ENCODE data around the gene SUCLG2. TPM values are rescaled to one million over a fixed set of nuclear protein-coding genes. Genes with fewer than 3 reads are reported as not detected.

The SUCLG2 gene
- polyA plus RNA-seq, 1 experiment = 21.3 TPM

- Histone ChIP-seq H3K4me3 (ENCODE audit: low read depth, low read length) (no peak overlapping the region), H3K27me3 (ENCODE audit: control insufficient read depth, insufficient read depth, low read length) (no peaks in the 10 kb centered on the region), H3K36me3 (ENCODE audit: control insufficient read depth, insufficient read depth, low read length) (no peaks in the 10 kb centered on the region)
- no peak for DNase-seq (ENCODE audit: low read depth)
- CTCF ChIA-PET = no interaction called here
- POLR2A ChIA-PET = no interaction called here
- TF ChIP-seq, protein P1, sequence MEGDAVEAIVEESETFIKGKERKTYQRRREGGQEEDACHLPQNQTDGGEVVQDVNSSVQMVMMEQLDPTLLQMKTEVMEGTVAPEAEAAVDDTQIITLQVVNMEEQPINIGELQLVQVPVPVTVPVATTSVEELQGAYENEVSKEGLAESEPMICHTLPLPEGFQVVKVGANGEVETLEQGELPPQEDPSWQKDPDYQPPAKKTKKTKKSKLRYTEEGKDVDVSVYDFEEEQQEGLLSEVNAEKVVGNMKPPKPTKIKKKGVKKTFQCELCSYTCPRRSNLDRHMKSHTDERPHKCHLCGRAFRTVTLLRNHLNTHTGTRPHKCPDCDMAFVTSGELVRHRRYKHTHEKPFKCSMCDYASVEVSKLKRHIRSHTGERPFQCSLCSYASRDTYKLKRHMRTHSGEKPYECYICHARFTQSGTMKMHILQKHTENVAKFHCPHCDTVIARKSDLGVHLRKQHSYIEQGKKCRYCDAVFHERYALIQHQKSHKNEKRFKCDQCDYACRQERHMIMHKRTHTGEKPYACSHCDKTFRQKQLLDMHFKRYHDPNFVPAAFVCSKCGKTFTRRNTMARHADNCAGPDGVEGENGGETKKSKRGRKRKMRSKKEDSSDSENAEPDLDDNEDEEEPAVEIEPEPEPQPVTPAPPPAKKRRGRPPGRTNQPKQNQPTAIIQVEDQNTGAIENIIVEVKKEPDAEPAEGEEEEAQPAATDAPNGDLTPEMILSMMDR (IDR thresholded peaks at IDR 0.05; ENCODE audit: insufficient read depth, low read depth, low read length) = no peak
These were observed 217.3 kb downstream of the SUCLG2 start for GRCh38 chr3:67437090-67437489.

DNA sequence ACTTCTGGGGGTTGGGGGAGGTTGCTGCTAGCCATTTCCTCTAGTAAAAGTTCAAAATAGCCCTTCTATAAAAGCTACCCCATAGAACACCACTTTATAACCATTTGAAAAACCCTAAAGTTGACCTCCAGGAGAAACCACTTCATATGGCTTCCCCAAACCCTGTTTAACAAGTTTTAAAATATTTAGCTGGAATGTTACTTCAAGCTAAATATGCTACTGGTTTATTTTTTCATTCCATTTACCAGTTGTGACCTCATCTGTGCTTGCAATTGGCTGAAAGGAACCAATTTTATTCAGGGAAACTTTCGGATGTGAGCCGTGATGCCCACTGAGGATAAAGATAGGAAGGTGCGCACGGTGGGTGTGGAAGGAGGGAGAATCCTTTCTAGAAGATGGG, 221.3 kb downstream of the SUCLG2 start:
- DNase-seq (ENCODE audit: low read depth) = no peak
- POLR2A ChIA-PET = no interaction called here
- TF ChIP-seq, protein P1 (IDR thresholded peaks at IDR 0.05; ENCODE audit: insufficient read depth, low read depth, low read length) = no peak
- H3K27me3 ChIP-seq (ENCODE audit: control insufficient read depth, insufficient read depth, low read length) = no peaks in the 10 kb centered on the region
- H3K36me3 ChIP-seq (ENCODE audit: control insufficient read depth, insufficient read depth, low read length) = no peaks in the 10 kb centered on the region
- H3K4me3 ChIP-seq (ENCODE audit: low read depth, low read length) = no peak overlapping the region
- CTCF ChIA-PET = interaction anchor here (2.0 kb wide), 1 partner anchor 17 kb away, joined by 8 read pairs; no protein-coding TSS in a partner anchor

- no peak overlapping the region for H3K4me3 ChIP-seq (ENCODE audit: low read depth, low read length)
- no peaks in the 10 kb centered on the region for H3K36me3 ChIP-seq (ENCODE audit: control insufficient read depth, insufficient read depth, low read length)
- TF ChIP-seq, protein P1 (IDR thresholded peaks at IDR 0.05; ENCODE audit: insufficient read depth, low read depth, low read length) = no peak
- ChIA-PET CTCF (interaction anchor here (2.0 kb wide), 1 partner anchor 16 kb away, joined by 8 read pairs; no protein-coding TSS in a partner anchor), POLR2A (interaction anchor here (0.5 kb wide), 1 partner anchor 16 kb away, joined by 3 read pairs; no protein-coding TSS in a partner anchor)
- DNase-seq (ENCODE audit: low read depth) = no peak
- no peaks in the 10 kb centered on the region for H3K27me3 ChIP-seq (ENCODE audit: control insufficient read depth, insufficient read depth, low read length)
These were observed 222.5 kb downstream of the SUCLG2 start for GRCh38 chr3:67431887-67432286.

DNA sequence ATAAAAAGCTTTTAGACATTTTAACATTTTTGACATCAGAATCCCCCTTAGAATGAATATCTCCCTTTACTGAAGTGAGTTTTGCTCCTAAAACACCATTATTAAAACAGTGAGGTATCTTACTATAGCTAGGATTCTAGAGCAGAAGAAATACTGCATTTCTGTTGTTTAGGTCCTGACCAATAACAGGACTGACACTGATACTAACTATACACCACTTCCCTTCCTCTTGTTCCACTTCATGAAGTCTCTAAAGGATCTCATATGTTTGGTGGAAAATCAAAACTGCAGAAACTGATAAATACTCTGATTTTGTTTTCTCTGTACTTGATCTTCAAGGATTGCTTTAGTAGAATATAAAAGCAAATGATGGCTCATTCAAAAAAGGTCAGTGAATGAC, 230.7 kb downstream of the SUCLG2 start:
- CTCF ChIA-PET = no interaction called here
- Histone ChIP-seq H3K27me3 (ENCODE audit: control insufficient read depth, insufficient read depth, low read length) (no peaks in the 10 kb centered on the region), H3K36me3 (ENCODE audit: control insufficient read depth, insufficient read depth, low read length) (no peaks in the 10 kb centered on the region), H3K4me3 (ENCODE audit: low read depth, low read length) (no peak overlapping the region)
- POLR2A ChIA-PET = no interaction called here
- no peak for DNase-seq (ENCODE audit: low read depth)
- TF ChIP-seq, protein P1 (IDR thresholded peaks at IDR 0.05; ENCODE audit: insufficient read depth, low read depth, low read length) = no peak

DNA sequence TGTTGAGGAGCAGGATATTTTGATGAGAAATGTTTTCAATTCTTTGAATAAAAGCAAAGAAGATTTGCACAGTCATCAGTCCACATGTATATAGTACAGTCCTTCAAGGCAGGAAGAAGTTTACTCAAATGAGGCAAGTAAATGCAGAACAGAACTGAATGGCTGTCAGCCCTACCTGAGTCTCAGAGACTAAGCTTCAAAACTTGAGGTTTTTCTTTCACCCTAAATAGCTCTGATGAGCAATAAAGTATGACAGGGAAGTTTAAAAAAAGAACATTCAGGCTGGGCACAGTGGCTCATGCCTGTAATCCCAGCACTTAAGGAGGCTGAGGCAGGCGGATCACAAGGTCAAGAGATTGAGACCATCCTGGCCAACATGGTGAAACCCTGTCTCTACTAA, 232.5 kb downstream of the SUCLG2 start:
- Histone ChIP-seq H3K27me3 (ENCODE audit: control insufficient read depth, insufficient read depth, low read length) (no peaks in the 10 kb centered on the region), H3K4me3 (ENCODE audit: low read depth, low read length) (no peak overlapping the region), H3K36me3 (ENCODE audit: control insufficient read depth, insufficient read depth, low read length) (no peaks in the 10 kb centered on the region)
- DNase-seq (ENCODE audit: low read depth) = no peak
- TF ChIP-seq, protein P1 (IDR thresholded peaks at IDR 0.05; ENCODE audit: insufficient read depth, low read depth, low read length) = no peak
- ChIA-PET CTCF (no interaction called here), POLR2A (no interaction called here)
